HG02678 (cell line): ENCODE measurements around the gene ST3GAL3.
"Not testable (repeated sequence)": the region's sequence is repeated elsewhere in the genome, so short reads cannot be mapped to it uniquely, and the experiment has no call there.

Experiments
- ATAC-seq: cut with Tn5 transposase; IDR thresholded peaks from one replicate; pipeline ENCODE4 v1.9.1; 2021; ENCODE audit warnings: mild to moderate bottlenecking, moderate library complexity; ENCODE audit not compliant: unreplicated experiment

ST3GAL3 gene

DNA sequence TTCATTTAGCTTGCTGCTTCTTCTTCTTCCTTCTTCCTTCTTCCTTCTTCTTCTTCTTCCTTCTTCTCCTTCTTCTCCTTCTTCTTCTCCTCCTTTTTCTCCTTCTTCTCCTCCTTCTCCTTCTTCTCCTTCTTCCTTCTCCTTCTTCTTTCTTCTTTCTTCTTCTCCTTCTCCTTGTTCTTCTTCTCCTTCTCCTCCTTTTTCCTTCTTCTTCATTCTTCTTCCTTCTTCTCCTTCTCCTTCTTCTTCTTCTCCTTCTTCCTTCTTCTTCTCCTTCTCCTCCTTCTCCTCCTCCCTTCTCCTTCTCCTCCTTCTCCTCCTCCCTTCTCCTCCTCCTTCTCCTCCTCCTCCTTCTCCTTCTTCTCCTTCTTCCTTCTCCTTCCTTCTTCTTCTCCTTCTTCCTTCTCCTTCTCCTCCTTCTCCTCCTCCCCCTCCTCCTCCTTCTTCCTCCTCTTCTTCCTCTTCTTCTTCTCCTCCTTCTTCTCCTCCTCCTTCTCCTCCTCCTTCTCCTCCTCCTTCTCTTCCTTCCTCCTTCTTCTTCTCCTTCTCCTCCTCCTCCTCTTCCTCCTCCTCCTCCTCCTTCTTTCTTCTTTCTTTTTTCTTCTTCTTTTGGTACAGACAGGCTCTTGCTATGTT is 110.1 kb downstream of the ST3GAL3 start:
- ATAC-seq: no peak

DNA sequence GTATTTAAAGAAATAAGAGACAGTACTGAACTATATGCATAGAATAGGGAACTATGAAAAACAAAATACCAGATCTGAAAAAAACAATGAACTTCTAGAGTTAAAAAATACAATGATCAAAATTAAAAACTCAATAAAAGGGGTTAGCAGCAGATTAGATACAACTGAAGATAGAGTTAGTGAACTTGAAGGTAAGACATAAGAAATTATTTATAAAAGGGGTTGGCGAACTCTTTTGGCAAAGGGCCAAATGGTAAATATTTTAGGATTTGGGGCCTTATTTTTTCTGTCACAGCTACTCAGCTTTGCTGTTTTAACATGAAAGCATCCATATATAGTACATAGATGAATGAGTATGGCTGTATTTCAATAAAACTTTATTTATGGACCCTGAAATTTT is 111.4 kb downstream of the ST3GAL3 start:
- no peak for ATAC-seq

DNA sequence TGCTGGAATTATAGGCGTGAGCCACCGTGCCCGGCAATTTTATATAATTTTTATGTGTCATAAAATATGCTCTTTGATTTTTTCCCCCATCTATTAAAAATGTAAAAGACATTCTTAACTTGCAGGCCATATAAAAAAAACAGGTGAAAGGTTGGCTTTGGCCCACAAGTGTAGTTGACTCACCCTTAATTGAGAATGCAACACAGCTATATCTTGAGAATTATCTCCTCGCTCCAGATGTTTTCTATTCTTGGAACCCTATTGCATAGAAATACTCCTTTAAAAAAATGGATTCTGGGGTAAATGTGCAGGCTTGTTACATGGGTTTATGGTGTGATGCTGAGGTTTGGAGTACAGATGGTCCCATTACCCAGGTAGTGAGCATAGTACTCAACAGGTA is 112.0 kb downstream of the ST3GAL3 start:
- no peak for ATAC-seq

DNA sequence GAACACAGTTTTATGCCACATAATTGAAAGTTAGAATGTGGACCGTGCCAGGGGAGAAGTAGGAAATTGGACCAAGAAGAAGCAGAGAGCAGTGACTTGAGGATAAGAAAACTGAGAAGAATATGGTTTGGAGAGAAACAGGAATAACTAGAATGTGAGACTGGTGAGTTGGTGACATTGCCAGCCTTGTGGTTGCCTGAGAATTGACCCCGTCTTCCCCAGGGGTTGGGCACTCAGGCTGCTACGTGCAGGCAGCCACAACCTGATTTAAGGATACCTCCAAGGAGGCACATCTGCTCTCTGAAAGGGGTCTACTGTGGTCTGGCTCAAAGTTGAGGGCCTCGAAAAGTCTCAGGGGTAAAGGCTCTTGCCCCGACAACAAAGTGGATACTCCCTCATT is 114.1 kb downstream of the ST3GAL3 start:
- ATAC-seq: no peak

DNA sequence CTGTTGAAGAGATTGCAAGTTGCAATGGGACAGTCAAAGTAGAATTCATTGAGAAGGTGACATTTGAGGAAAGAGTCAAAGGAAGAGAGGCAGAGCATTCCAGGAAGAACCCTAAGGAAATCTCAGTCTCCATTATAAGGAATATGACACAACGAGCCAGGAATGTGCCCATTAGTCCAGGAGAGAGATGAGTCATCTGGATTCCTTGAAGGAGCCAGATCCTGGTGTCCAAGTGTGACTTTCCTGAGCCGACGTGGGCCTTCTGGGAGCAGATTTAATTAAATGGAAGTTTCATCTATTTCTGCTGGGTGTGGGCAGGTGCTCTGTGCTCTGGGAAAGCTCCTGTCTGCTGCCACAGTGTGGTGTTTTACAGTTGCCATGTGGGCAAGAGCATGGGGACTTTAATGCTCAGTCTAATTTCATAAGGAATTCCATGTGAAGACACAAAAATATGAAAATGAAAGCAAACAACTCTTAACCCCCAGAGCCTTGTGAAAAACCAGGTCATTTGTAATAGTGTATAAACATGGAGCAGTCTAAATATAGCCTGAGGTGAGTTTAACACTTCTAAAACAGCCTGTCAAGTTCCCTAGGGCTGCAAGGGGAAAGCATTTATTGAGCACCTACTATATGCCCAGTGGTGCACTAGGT is 114.8 kb downstream of the ST3GAL3 start:
- no peak for ATAC-seq

DNA sequence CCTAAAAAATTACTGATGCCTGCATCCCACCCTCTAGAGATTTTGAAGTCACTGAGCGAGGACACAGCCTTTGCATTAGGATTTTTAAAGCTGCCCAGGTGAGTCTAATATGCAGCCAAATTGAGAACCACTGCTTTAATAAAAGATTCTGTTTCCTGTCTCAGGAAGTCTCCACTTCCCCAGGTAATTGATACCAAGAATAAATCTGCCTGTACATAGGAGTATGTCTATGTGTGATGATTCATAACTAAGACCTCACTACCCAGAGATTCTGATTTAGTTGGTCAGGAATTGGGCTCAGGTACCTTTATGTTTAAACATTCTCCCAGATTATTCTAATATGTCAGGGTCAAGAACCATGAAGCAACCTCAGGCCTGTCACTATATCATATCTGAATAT is 117.5 kb downstream of the ST3GAL3 start:
- no peak for ATAC-seq

DNA sequence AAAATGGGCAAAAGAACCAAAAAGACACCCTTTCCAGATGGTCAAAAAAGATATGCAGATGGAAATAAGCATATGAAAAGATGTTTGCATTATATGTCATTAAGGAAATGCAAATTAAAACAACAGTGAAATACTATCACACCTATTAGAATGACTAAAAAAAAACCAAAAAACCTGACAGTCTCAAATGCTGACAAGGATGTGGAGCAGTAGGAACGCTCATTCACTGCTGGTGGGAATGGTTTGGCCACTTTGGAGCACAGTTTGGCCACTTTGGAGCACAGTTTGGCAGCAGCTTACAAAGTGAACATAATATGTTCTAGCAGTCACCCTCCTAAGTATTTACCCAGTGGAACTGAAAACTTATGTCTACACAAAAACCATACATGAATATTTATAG is 121.2 kb downstream of the ST3GAL3 start:
- ATAC-seq: no peak

DNA sequence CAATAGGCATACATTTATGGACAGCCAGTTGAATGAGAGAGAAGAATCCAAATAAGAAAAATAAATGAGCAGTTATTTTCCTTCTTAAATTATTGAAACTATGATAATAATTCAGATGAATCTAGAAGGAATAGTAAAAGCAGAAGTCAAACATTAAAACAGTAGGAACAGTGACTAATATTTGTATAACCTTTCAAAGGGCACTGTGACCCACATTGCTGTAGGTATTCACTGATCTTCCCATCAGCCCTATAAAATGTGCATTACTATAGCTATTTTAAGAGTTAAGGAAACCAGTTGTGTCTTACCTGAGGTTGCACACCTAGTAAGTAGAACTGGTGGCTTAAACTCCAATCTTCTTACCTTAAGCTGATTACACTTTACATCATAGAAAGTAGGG is 123.5 kb downstream of the ST3GAL3 start:
- ATAC-seq: no peak

DNA sequence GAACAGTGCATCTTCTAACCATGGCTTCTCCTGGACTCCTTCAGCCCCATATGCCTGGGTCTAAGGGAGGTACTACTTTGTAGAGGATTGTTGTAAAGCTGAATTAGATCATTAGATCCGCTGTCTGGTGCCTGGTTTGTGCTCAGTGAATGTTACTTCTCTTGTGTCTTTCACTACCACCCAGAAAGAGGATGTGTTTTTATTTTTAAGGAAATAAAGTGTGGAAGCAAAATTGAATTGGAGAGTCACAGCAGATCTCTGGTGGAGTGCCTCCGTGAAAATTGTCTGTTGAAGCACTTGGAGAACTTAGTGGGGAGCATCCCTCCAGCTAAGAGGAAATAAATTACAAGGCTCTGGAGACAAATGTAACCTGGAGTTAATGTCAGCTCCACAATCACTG is 124.5 kb downstream of the ST3GAL3 start:
- no peak for ATAC-seq

DNA sequence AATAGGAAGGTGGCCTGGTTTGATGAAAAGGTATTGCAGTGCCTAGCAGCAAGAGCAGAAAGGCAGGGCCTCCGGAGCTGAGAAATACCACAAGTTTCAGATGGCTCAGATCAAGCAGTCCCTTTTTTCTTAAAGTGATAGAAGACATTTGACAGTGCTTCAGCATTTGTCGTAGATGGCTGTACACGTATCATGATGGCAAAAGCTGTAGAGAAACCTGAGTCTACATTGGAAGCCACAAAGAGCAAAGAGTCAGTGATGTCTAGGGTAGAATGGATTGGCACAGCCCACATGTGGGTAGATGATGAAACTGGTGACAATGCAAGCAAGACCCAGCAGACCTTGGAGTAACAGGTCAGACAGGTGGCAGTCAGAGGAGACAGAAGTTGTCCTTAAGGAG is 124.9 kb downstream of the ST3GAL3 start:
- ATAC-seq: no peak

DNA sequence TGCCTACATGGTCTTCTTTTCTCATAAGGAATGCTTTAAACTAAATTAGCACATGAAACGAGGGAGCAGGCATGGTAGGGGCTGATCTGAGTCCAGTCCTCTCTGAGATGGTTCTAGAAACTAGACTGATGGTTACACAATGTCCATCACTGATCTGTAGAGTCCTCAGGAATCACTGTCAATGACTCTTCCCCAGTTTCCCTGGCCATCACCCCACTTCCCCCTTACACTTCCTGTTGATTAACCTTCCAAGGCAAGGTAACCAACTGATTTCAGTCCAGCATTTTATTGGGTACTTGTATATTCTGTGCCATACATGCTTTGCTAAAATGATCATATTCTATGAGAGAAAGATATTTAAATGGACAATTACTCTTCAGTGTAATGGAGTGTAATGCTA is 125.7 kb downstream of the ST3GAL3 start:
- ATAC-seq: no peak

DNA sequence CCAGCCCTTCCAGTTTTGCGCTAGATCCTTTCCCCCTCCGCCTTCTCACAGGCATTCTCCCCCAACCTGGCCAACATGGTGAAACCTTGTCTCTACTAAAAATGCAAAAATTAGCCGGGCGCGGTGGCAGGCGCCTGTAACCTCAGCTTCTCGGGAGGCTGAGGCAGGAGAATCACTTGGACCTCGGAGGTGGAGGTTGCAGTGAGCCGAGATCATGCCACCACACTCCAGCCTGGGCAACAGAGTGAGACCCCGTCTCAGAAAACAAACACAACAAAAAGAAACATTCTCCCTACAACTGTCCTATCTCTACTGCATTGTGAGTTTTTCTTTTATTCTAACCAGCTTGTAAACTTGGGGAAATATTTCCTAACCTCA is 126.6 kb downstream of the ST3GAL3 start:
- not testable (repeated sequence) for ATAC-seq

DNA sequence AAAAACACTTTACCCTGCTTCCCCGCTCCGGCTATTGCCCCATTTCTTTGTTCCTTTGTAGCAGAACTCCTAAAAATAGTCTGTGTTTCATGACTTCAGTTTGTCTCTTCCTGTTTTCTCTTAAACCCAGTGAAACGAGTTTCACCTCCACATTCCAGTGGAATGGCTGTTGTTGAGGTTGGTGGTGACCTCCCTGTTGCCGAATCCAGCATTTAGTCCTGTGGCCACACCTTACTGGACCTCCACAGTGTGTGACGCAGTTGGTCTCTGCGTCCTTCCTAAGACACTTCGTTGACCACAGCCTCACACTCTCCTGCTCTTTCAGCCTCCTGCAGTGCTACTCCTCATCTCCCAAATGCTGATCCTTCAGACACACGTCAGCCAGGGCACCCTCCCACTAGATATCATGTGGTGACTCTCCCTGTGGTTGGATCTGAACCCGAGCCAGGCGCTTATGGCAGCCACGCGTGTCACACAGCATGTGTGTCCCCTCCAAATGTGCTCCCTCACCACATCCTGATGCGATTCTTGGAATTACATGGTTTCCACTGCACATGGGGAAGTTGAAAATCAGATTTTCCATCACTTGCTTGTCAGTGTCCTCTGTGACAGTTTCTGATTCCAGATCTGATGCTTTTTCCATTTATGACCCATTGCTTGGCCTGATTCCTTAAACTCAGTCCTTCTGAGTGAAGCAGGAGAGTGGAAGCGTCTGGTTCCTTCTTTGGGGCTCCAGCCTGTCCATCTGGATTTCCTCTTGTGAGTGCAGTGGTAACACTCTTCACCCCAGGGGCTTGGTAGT is 127.1 kb downstream of the ST3GAL3 start:
- ATAC-seq: no peak

DNA sequence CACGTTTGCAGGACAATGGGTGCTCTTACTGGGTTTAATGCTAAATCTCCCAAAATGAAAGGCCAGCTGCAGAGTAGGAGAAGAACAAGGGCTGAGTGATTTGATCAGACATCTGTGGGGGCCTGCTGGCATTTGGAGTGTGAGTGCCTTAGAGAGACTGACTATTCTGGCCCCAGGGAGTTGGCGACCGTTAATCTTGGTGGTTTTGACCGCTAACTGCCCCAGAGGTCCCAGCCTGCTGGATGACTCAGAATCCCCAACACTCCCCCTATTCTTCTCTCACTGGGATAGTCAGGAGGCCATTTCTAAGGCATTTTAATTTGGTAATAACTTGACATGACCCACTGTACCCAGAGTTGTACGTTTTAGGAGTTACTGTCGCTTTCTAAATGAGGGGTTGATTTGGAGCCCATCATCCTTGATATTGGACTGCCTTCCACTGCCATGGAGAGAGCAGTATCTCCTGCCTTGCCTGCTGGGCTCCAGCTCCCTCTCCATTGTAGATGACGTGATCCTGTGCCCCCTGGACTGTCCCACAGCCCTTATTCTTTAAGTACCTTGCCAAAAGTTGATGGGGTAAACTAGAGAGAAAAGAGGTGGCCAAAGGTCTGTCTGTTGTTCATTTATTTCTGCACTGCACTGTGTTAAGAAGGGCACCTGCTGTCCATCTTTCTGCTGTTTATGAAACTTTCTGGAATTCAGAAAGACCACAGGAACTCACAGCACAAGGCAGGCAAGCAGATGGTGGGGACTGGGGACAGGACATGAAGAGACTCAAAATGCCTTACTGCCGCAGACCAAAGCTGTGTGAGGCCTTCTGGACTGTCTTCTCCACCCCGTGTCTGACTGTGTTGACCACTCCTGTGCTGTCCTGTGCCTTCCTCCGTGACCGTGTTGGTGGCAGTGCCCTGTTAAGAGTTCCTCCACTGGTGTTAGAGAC is 128.0 kb downstream of the ST3GAL3 start:
- no peak for ATAC-seq

DNA sequence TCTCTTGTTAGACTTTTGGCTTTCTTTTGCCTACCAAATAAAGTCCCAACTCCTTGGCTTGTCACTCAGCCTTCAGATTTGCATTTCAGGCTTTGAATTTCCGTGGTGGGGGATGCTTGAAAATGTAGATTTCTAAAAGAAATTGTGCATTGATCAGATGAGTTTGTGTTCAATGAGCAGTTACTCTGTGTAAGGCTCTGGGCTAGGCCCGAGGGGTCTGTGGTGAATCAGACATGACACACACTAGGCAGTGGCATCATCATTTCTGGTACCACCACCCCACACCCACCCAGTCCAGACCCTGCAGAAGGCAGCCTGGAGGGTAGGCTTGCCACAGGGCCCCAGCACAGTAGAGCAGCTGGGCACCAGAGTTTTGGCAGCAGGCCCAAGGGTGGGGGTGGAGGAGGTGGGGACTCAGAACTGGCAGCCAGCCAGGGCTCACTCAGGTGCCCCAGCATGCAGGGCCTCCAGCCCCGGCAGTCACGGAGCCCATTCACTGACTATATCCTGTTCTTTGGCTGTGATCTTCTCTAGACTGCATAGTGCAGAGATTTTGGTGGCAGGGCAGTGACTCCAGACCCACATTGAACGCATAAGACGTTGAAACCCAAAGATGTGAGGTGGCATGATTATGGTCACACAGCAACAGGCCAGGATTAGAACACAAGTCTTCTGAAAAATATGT is 129.1 kb downstream of the ST3GAL3 start:
- peak; percentile 59 for ATAC-seq

DNA sequence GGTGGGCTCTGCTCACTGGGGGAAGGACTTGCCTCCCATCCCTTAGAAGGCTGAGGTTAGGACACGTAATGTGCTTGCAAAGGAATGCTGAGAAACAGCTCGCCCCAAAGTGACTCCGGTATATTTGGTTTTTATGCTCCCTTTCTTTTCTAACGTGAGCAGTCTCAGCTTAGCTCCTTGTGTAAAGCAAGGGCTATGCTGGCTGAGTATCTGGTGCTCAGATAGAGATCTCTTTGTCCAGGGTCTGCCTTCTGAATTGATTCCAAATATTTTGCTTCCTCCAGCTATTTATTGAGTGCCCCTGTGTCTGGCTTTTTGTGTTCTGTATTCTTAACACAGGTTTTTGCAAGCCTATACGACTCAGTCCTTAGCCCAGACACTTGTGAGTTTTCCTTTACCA is 131.7 kb downstream of the ST3GAL3 start:
- no peak for ATAC-seq

DNA sequence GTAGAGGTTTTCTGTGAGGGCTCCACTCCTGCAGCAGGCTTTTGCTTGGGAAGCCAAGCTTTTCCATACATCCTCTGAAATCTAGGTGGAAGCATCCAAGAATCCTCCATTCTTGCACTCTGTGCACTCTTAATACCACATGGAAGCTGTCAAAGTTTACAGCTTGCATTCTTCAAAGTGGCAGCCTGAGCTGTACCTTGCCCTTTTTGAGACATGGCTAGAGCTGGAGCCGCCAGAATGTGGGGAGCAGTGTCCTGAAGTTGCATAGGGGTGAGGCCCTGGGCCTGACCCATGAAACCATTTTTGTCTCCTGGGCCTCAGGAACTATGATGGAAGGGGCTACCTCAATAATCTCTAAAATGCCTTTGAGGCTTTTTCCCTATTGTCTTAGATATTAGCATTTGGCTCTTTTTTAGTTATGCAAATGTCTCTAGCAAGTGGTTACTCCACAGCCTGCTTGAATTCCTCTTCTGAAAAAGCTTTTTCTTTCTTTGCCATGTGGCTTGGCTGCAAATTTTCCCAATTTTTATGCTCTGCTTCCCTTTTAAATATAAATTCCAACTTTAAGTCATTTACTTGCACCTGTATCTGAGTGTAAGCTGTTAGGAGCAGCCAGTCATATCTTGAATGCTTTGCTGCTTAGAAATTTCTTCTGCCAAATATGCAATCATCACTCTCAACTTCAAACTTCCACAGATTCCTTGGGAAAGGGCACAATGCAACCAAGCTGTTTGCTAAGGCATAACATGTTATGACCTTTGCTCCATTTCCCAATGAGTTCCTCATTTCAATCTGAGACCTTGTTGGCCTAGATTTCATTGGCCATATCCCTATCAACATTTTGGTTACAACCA is 134.2 kb downstream of the ST3GAL3 start:
- ATAC-seq: no peak

DNA sequence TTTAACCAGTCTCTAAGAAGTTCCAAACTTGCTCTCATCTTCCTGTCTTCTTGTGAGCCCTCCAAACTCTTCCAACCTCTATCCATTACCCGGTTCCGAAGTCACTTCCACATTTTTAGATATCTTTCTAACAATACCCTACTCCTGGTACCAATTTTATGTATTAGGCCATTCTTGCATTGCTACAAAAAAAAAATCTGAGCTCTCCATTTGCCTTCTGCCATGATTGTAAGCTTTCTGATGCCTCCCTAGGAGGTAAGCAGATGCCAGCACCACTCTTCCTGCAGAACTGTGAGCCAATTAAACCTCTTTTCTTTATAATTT is 134.8 kb downstream of the ST3GAL3 start:
- no peak for ATAC-seq

DNA sequence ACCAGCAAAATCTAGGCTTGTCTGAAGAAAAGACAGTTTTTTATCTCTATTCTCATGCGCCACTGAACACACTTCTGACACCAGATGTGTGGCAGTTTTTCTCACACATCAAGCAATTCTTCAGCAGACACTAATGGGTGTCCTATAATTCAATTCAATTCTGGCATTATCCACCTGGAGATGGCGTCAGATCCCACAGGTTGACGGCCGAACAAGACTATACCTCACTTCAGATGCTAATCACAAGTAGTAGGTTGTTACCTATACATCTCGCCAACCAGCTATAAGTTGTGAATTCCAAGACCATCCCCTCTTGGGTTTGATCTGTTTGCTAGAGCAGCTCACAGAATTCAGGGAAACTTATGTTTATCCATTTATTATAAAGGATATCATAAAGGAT is 136.3 kb downstream of the ST3GAL3 start:
- ATAC-seq: no peak

DNA sequence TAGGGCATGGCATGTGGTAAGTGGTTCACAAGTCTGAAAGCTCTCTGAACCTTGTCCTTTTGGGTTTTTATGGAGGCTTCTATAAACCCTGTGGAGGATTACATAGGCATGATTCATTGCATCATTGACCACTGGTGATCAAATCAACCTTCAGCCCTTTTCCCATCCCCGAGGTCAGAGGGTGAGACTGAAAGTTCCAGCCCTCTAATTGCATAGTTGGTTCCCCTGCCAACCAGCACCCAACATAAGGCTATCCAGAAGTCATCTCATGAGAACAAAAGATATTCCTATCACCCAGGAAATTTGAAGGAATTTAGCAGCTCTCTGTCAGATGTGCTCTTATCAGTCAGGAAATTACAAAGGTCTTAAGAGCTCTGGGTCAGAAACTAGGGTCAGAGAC is 136.8 kb downstream of the ST3GAL3 start:
- no peak for ATAC-seq
